Putamen (tissue), 1 donor: ENCODE results near the gene ZFYVE27.
"Not testable (repeated sequence)": the region's sequence is repeated elsewhere in the genome, so short reads cannot be mapped to it uniquely, and the experiment has no call there.

Experiments used
- DNase-seq: peaks from one replicate; pipeline ENCODE4 v3.0.0-alpha.2; 2016; ENCODE audit warnings: low spot score

The ZFYVE27 gene, protein sequence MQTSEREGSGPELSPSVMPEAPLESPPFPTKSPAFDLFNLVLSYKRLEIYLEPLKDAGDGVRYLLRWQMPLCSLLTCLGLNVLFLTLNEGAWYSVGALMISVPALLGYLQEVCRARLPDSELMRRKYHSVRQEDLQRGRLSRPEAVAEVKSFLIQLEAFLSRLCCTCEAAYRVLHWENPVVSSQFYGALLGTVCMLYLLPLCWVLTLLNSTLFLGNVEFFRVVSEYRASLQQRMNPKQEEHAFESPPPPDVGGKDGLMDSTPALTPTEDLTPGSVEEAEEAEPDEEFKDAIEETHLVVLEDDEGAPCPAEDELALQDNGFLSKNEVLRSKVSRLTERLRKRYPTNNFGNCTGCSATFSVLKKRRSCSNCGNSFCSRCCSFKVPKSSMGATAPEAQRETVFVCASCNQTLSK

GRCh38 chr10:97736902-97737769, at the start of gene ZFYVE27:
TSS of gene ZFYVE27 (plus strand) at chr10:97737128. CDS start at chr10:97738478, 1,350 bp downstream.
- DNase-seq = peak; percentile 92

DNA sequence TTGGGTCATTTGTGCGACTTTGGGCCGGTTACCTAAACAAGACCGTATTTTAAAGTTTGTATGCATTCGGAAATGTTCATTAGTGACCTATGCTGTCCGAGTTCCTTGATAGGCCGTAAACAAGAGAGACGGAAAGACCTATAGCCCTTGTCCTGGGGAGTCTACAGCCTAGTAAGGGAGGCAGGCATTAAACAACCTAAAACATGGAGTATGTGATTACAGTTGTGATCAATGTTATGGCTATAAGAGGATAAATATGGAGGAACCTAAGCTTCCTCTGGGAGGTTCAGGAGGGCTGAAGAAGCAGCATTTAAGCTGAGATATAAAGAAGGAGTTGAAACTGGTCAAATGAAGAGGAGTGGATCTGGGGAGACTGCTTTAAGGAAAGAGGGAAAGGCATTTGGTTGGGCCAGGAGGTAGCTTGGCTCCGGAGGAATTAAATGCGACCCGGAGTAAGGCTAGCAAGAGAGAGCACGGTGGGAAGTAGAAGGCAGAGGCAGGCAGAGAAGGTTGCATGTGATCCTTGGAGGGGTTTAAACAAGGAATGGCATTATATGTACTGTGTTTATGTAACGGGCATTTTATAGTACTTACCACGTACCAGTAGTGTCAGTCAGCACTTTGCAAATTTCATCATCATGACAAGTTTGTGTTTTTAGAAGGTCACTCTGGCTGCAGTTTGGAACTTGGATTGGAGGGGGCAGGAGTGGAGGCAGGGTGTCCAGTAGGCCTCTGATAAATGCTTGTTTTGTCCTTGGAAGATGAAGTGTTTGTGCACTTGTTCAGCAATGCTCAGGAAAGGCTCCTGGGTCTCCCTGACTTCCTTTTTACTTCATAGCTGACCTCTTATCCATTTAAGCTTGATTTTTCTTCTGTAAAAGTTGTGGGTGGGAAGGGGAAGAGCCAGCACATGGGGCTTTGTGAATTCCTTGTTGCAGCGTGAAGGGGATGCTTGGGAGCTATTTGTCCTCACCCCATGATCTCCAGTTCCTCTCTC, 48.8 kb upstream of the ZFYVE27 start:
- DNase-seq = no peak

DNA sequence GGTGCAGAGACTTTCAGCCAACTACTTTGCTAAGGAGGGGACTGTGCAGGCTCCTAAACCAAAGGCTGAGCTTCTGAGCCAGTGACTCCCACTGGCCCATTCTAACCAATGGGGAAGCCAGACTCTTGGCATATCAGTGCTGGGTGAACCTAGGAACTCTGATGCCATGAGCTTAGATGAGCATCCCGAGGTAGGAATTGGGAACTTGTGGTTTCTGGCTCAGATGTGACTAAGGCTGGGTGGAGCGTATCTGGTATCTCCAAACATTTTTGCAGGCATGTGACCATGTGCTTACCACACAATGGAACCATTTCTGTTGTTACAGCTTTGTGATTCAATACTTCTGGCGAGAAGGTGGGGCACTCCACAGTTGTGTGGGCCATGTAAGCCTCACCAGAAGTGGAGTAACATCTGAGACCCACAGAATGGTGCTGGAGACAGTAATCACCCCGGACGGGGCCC, 47.3 kb upstream of the ZFYVE27 start:
- DNase-seq = no peak

DNA sequence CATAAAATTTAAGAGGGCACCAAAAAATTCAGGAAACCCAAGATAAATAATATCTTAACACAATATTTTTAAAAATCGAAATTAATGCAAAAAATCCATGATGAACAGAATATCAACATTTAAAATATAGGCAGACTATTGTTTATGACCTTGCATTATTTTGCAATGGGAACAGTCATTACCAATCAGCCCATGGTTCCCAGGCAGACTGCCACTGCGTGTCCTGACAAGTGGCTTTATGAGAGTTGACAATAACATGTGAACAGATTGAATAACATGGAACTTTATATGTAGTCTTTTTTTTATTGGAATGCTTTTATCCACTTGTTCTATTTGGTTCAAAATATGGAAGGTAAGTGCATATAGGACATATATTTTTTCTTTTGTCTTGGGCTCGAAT, 46.8 kb upstream of the ZFYVE27 start:
- DNase-seq = no peak

GRCh38 chr10:97698072-97698655, 38.8 kb upstream of the ZFYVE27 start:
- DNase-seq = not testable (repeated sequence)

DNA sequence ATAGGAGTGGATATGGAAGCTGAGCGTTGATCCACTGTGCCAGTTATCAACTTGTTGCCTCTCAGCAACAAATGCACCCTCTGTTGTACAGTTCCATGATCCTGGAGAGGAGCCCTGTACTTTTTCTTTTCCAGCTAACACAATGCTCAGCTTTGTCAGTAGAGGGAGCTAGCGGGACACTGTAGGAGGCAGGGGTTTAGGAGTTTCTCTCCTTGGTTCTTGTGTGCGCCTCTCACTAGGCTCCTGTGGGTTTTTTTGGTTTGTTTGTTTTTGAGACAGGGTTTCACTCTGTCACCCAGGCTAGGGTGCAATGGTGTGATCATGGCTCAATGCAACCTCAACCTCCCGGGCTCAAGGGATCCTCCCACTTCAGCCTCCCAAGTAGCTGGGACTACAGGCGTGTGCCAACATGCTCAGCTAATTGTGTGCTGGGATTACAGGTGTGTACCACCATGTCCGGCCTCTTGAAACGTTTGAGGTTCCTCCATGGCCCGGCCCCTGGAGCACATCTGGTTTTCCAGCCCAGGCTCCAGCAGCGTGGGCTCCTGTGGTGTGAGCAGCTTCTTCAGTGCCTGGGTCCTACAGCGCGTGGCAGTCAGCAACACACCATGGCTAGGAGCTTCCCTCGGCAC, 35.4 kb upstream of the ZFYVE27 start:
- DNase-seq = peak; percentile 83

DNA sequence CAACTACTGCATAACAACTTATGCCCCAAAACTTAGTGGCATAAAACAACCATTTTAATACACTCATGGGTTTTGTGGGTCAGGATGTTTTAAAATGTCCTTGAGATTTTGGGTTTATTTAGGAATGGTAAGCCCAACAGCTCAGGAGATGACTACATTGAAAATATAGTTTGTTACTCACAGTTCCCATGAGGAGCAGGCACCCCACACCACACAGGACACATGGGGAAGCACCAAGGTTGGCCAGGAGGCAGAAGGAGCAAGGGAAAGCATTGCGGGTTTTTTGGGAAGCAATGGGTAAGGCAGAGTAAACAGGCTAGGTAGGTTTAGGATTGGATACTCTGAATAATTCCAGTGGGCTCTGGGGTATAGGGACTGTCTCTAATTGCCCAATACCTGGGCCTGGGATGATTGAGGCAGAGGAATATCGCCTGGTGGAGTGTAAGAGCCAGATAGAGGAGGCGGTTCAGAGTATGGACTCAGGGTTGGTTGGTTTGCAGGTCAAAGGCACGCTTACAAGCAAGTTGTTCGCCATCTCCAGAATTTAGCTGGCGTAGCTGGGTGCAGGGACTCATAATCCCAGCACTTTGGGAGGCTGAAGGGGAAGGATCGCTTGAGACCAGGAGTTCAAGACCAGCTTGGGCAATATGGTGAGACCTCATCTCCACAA, 33.4 kb upstream of the ZFYVE27 start:
- no peak for DNase-seq

- DNase-seq = no peak
These were observed 32.6 kb upstream of the ZFYVE27 start for GRCh38 chr10:97704341-97704740.

GRCh38 chr10:97705006-97705670, 31.8 kb upstream of the ZFYVE27 start:
- no peak for DNase-seq

DNA sequence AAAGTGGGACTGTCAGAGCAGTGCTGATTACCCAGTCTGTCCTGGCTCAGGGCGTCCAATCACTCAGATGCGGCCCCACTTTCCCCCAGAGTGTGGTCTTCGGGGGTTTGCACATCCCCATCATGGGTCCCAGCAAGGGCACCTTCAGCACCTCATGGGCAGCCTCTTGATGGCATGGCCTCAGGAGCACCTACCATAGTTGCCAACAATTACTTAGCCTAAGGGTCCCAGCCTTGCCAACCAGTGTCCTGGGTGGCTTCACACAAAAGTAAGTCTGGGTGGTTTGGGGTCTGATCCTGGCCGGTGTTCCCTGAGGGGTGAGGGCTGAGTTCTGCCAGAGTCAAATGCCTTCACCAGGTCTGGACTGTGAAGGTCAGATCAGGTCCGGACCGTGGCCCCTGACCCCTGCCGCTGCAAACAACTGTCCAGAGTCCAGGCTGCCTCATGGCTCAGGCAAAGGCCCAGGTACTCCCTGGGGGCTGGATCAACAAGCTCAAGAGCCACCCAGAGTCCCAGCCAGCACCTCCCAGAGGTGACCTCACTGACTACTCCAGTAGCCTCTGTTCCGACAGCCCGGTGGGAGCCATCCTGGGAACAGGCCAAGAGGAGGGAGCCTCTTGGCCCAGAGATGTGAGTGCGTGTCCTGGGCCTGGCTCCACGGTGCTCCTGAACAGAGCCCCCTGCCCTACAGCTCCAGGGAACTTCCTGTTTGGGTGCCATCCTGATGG, 29.6 kb upstream of the ZFYVE27 start:
- no peak for DNase-seq

DNA sequence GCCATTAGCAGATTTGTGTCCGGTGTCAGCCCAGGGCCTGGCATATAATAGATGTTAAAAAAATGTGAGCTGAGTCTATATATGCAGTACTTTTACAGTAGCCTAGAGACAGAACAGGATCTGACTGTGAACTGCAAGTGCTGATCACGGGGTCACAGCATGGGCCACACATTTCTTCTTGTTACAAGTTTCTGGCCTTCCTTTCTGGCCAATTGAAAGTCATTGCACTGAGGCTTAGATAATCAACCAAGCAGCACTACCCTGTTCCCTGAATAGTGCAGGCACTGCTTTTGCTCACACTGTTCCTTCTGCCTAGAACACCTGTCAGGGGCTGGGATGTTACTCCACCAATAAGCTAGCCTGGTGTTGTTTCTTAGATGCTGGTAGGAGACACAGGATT, 28.8 kb upstream of the ZFYVE27 start:
- DNase-seq = no peak

DNA sequence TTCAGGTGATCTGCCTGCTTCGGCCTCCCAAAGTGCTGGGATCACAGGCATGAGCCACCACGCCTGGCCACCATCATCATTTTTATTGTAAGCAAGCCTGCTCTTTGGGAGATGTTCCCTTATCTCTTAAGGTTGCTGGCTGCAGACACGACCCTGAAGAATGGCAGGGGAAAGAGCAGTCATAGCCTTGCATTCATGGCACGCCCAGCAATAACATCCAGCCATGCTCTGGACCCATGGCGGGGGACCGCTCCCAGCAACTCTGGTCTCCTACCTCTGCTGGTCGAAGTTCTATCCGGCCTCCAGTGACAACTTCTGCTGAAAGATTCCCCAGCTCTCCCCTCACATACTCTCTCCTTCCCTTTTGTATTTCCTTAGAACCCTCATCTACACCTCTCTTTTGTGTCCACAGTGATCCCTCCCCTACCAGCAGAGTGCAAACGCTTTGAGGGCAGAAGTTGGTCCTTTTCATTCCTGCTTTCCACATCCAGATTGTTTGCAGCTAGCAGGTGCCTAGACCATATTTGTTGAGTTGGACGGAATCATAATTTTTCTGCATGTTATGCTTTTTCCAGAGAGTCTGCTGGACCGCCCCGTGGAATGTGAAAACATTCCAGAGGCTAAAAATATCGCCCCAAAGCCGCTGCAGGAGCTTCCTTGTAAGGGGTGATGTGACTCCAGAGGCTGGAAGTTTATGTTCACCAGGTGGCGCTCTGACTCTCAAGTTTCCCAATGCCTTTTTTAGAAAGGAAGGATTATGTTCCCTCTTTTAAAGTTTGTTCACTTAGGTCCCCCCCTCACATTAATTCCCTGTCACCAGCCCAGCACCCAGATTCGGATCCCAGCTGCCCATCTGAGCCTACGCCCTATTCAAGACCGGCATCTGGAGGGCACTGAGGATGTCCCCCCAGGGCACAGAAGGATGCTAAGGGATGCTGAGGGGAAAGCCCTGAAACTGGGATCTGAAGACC, 27.7 kb upstream of the ZFYVE27 start:
- peak; percentile 66 for DNase-seq

- DNase-seq = no peak
These were observed 25.0 kb upstream of the ZFYVE27 start for GRCh38 chr10:97711640-97712572.

- peak; percentile 49 for DNase-seq
These were observed 23.5 kb upstream of the ZFYVE27 start, which contains the start of gene MARVELD1 for GRCh38 chr10:97713339-97713825. TSS of gene MARVELD1 (plus strand) at chr10:97713730. CDS start at chr10:97713877, 147 bp downstream.

GRCh38 chr10:97713826-97714400, 23.0 kb upstream of the ZFYVE27 start:
- DNase-seq = peak; percentile 63
